ENCODE measurements around the gene GPR39.

- TF ChIP-seq CTCF (IDR thresholded peaks at IDR 0.05 in 8 of 11, conservative IDR thresholded peaks at IDR 0.05 in 3 of 11), result no peak
- TF ChIP-seq POLR2A (IDR thresholded peaks at IDR 0.05), result no peak
Observed at GRCh38 chr2:132560562-132560961, 144.0 kb downstream of the GPR39 start.

Measured in spleen (tissue), 7 donors.